ENCODE data around the gene ADGRD1. TPM values are rescaled to one million over a fixed set of nuclear protein-coding genes. Genes with fewer than 3 reads are reported as not detected.

The ADGRD1 gene
- total RNA-seq, 2 donors from 2014 or later, result 2.7 TPM; not detected in 1

- H3K4me3 Mint-ChIP-seq, result peak overlapping the region; percentile 66
- peak overlapping the region; percentile 90 for H3K27ac Mint-ChIP-seq
- peaks cover 17% of the 10 kb centered on the region for H3K4me1 Mint-ChIP-seq
- peaks cover 3% of the 10 kb centered on the region for H3K27me3 Mint-ChIP-seq
- no peaks in the 10 kb centered on the region for H3K36me3 Mint-ChIP-seq (ENCODE audit: low read depth)
- ATAC-seq (replicated peaks), result peak; percentile 76
- no peaks in the 10 kb centered on the region for H3K9me3 Mint-ChIP-seq
These were observed 137.8 kb downstream of the ADGRD1 start for GRCh38 chr12:131091413-131091975.

GRCh38 chr12:131091976-131092691 is 138.4 kb downstream of the ADGRD1 start:
- no peak for ATAC-seq (replicated peaks)
- Mint-ChIP-seq H3K9me3 (no peaks in the 10 kb centered on the region), H3K4me3 (peak overlapping the region; percentile 66), H3K36me3 (ENCODE audit: low read depth) (no peaks in the 10 kb centered on the region), H3K27ac (peak overlapping the region; percentile 90), H3K4me1 (peaks cover 17% of the 10 kb centered on the region), H3K27me3 (peaks cover 3% of the 10 kb centered on the region)

- peak overlapping the region; percentile 57 for H3K4me3 Mint-ChIP-seq
- peak; percentile 69 for ATAC-seq (replicated peaks)
- H3K27me3 Mint-ChIP-seq, result peaks cover 3% of the 10 kb centered on the region
- peaks cover 17% of the 10 kb centered on the region for H3K4me1 Mint-ChIP-seq
- no peaks in the 10 kb centered on the region for H3K36me3 Mint-ChIP-seq (ENCODE audit: low read depth)
- H3K9me3 Mint-ChIP-seq, result no peaks in the 10 kb centered on the region
- H3K27ac Mint-ChIP-seq, result peak overlapping the region; percentile 58
These were observed 139.3 kb downstream of the ADGRD1 start for GRCh38 chr12:131092901-131093603.

GRCh38 chr12:131093604-131093955 is 139.9 kb downstream of the ADGRD1 start:
- Mint-ChIP-seq H3K27me3 (peaks cover 3% of the 10 kb centered on the region), H3K36me3 (ENCODE audit: low read depth) (no peaks in the 10 kb centered on the region), H3K27ac (peak overlapping the region; percentile 58), H3K9me3 (no peaks in the 10 kb centered on the region), H3K4me1 (peaks cover 17% of the 10 kb centered on the region), H3K4me3 (peak overlapping the region; percentile 57)
- no peak for ATAC-seq (replicated peaks)

- peaks cover 3% of the 10 kb centered on the region for H3K27me3 Mint-ChIP-seq
- H3K9me3 Mint-ChIP-seq, result no peaks in the 10 kb centered on the region
- peaks cover 17% of the 10 kb centered on the region for H3K4me1 Mint-ChIP-seq
- H3K36me3 Mint-ChIP-seq (ENCODE audit: low read depth), result no peaks in the 10 kb centered on the region
- H3K27ac Mint-ChIP-seq, result no peak overlapping the region
- no peak for ATAC-seq (replicated peaks)
- no peak overlapping the region for H3K4me3 Mint-ChIP-seq
These were observed 140.5 kb downstream of the ADGRD1 start for GRCh38 chr12:131093971-131094830.

- Mint-ChIP-seq H3K4me3 (no peak overlapping the region), H3K4me1 (peaks cover 17% of the 10 kb centered on the region), H3K27me3 (peaks cover 3% of the 10 kb centered on the region), H3K9me3 (no peaks in the 10 kb centered on the region), H3K27ac (no peak overlapping the region), H3K36me3 (ENCODE audit: low read depth) (no peaks in the 10 kb centered on the region)
- no peak for ATAC-seq (replicated peaks)
These were observed 141.4 kb downstream of the ADGRD1 start for GRCh38 chr12:131094831-131095805.

GRCh38 chr12:131095826-131096680 is 142.3 kb downstream of the ADGRD1 start:
- peaks cover 13% of the 10 kb centered on the region for H3K4me1 Mint-ChIP-seq
- no peak overlapping the region for H3K4me3 Mint-ChIP-seq
- no peaks in the 10 kb centered on the region for H3K9me3 Mint-ChIP-seq
- H3K36me3 Mint-ChIP-seq (ENCODE audit: low read depth), result no peaks in the 10 kb centered on the region
- no peak for ATAC-seq (replicated peaks)
- H3K27ac Mint-ChIP-seq, result no peak overlapping the region
- H3K27me3 Mint-ChIP-seq, result peaks cover 3% of the 10 kb centered on the region

GRCh38 chr12:131096681-131097181 is 143.0 kb downstream of the ADGRD1 start:
- Mint-ChIP-seq H3K9me3 (no peaks in the 10 kb centered on the region), H3K27ac (no peak overlapping the region), H3K4me3 (no peak overlapping the region)

GRCh38 chr12:131097202-131098177 is 143.8 kb downstream of the ADGRD1 start:
- H3K36me3 Mint-ChIP-seq (ENCODE audit: low read depth), result no peaks in the 10 kb centered on the region
- no peak for ATAC-seq (replicated peaks)
- peaks cover 3% of the 10 kb centered on the region for H3K27me3 Mint-ChIP-seq
- H3K4me3 Mint-ChIP-seq, result no peak overlapping the region
- no peak overlapping the region for H3K27ac Mint-ChIP-seq
- H3K9me3 Mint-ChIP-seq, result no peaks in the 10 kb centered on the region
- H3K4me1 Mint-ChIP-seq, result peaks cover 4% of the 10 kb centered on the region

More at GRCh38 chr12:131096681-131097181, 143.0 kb downstream of the ADGRD1 start:
- Mint-ChIP-seq H3K4me1 (peaks cover 7% of the 10 kb centered on the region), H3K27me3 (peaks cover 3% of the 10 kb centered on the region), H3K36me3 (ENCODE audit: low read depth) (no peaks in the 10 kb centered on the region)
- no peak for ATAC-seq (replicated peaks)

- Mint-ChIP-seq H3K4me1 (no peaks in the 10 kb centered on the region), H3K36me3 (ENCODE audit: low read depth) (no peaks in the 10 kb centered on the region), H3K27me3 (peaks cover 3% of the 10 kb centered on the region), H3K4me3 (no peak overlapping the region), H3K27ac (no peak overlapping the region), H3K9me3 (no peaks in the 10 kb centered on the region)
- ATAC-seq (replicated peaks), result no peak
These were observed 144.7 kb downstream of the ADGRD1 start for GRCh38 chr12:131098178-131098981.

- no peak for ATAC-seq (replicated peaks)
- H3K4me3 Mint-ChIP-seq, result no peak overlapping the region
- H3K9me3 Mint-ChIP-seq, result no peaks in the 10 kb centered on the region
- peaks cover 5% of the 10 kb centered on the region for H3K4me1 Mint-ChIP-seq
- H3K36me3 Mint-ChIP-seq (ENCODE audit: low read depth), result no peaks in the 10 kb centered on the region
- no peak overlapping the region for H3K27ac Mint-ChIP-seq
- peaks cover 3% of the 10 kb centered on the region for H3K27me3 Mint-ChIP-seq
These were observed 146.4 kb downstream of the ADGRD1 start for GRCh38 chr12:131100031-131100674.

Data from activated T-helper 17 cell treated with anti-CD3 and anti-CD28 coated beads, Interleukin-2, amount 50 U/mL, for 72 hours (primary cell).